ENCODE results near the gene TRAF1.
A peak's percentile ranks its signal among the peaks of the same experiment; 100 is the strongest.
"Not testable (repeated sequence)": the region's sequence is repeated elsewhere in the genome, so short reads cannot be mapped to it uniquely, and the experiment has no call there.

TRAF1 gene

GRCh38 chr9:120926397-120926928 lies at the start of gene TRAF1:
TRAF1 (minus strand) TSS chr9:120926796; CDS start chr9:120926075, 721 bp downstream.
- no peak for DNase-seq

GRCh38 chr9:120974921-120975320 lies 48.3 kb upstream of the TRAF1 start:
- no peak for DNase-seq

GRCh38 chr9:120974181-120974580 lies 47.6 kb upstream of the TRAF1 start:
- no peak for DNase-seq

- DNase-seq = no peak
These were observed 45.3 kb upstream of the TRAF1 start for GRCh38 chr9:120971938-120972337.

GRCh38 chr9:120971471-120971870 lies 44.9 kb upstream of the TRAF1 start:
- not testable (repeated sequence) for DNase-seq

- DNase-seq = peak; percentile 26
These were observed 43.6 kb upstream of the TRAF1 start for GRCh38 chr9:120970244-120970643.

- no peak for DNase-seq
These were observed 39.4 kb upstream of the TRAF1 start for GRCh38 chr9:120966013-120966369.

- DNase-seq = no peak
These were observed 38.9 kb upstream of the TRAF1 start for GRCh38 chr9:120965344-120966012.

GRCh38 chr9:120961936-120962335 lies 35.3 kb upstream of the TRAF1 start:
- no peak for DNase-seq

- DNase-seq = no peak
These were observed 33.4 kb upstream of the TRAF1 start for GRCh38 chr9:120960001-120960400.

- DNase-seq = no peak
These were observed 30.3 kb upstream of the TRAF1 start for GRCh38 chr9:120956862-120957261.

GRCh38 chr9:120951960-120952618 lies 25.5 kb upstream of the TRAF1 start:
- DNase-seq = no peak

GRCh38 chr9:120950421-120951388 lies 24.1 kb upstream of the TRAF1 start:
- no peak for DNase-seq

- DNase-seq = no peak
These were observed 22.7 kb upstream of the TRAF1 start for GRCh38 chr9:120949290-120949689.

- DNase-seq = no peak
These were observed 22.2 kb upstream of the TRAF1 start for GRCh38 chr9:120948824-120949223.

- DNase-seq = no peak
These were observed 20.6 kb upstream of the TRAF1 start for GRCh38 chr9:120947222-120947621.

GRCh38 chr9:120946259-120946658 lies 19.7 kb upstream of the TRAF1 start:
- DNase-seq = peak; percentile 37

GRCh38 chr9:120944948-120945347 lies 18.4 kb upstream of the TRAF1 start:
- DNase-seq = no peak

GRCh38 chr9:120944434-120944843 lies 17.8 kb upstream of the TRAF1 start:
- no peak for DNase-seq

GRCh38 chr9:120942186-120943001 lies 15.8 kb upstream of the TRAF1 start:
- DNase-seq = peak; percentile 24

GRCh38 chr9:120941046-120941770 lies 14.6 kb upstream of the TRAF1 start:
- DNase-seq = peak; percentile 41

GRCh38 chr9:120940573-120940972 lies 14.0 kb upstream of the TRAF1 start:
- DNase-seq = no peak

Measured in fibroblast of upper back skin (primary cell).